Measurements from ENCODE around the gene ELK4. TPM values are rescaled to one million over a fixed set of nuclear protein-coding genes. Genes with fewer than 3 reads are reported as not detected.
A peak's percentile ranks its signal among the peaks of the same experiment; 100 is the strongest.

Gene ELK4
- total RNA-seq, 1 experiment from 2014 or later, result 39.0 TPM

DNA sequence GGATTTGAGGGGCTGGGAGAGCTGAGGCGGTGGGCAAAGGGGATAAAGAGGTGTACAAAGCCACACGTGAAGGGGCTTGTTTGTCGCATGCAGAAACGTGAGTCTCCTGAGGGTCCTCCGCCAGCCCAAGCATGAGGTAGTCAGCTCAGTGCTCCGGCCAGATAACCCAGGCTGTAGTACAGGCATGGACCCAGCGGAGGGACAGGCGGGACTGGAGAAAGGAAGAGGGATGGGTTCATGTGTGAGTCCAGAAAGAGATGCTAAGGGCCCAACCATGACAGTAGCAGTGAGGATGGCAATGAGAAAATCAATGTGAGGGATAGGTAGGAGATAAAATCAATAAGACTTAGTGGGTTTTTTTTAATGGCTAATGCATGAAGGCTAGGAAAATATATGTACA is 13.7 kb upstream of the ELK4 start:
- CTCF ChIA-PET, result interaction anchor here (0.6 to 3.1 kb wide), 7 partner anchors 13 to 66 kb away, joined by 3 to 39 read pairs (median 5); no protein-coding TSS in a partner anchor
- POLR2A ChIA-PET, result no interaction called here
- 0 out of 2 replicates have a peak overlapping the region, but pooled peaks have one; percentile 30 for H3K27ac Mint-ChIP-seq
- ATAC-seq (peak; percentile 68), DNase-seq (ENCODE audit: low spot score) (no peak)
- peaks cover 24% of the 10 kb centered on the region for H3K4me1 Mint-ChIP-seq
- H3K36me3 Mint-ChIP-seq, result no peaks in the 10 kb centered on the region
- TF ChIP-seq, protein P1, sequence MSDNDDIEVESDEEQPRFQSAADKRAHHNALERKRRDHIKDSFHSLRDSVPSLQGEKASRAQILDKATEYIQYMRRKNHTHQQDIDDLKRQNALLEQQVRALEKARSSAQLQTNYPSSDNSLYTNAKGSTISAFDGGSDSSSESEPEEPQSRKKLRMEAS (CRISPR knock-in tag; IDR thresholded peaks at IDR 0.05), result no peak
- H3K27me3 Mint-ChIP-seq (ENCODE audit: low read depth), result no peaks in the 10 kb centered on the region
- no peaks in the 10 kb centered on the region for H3K9me3 Mint-ChIP-seq
- no peak overlapping the region for H3K4me3 Mint-ChIP-seq

DNA sequence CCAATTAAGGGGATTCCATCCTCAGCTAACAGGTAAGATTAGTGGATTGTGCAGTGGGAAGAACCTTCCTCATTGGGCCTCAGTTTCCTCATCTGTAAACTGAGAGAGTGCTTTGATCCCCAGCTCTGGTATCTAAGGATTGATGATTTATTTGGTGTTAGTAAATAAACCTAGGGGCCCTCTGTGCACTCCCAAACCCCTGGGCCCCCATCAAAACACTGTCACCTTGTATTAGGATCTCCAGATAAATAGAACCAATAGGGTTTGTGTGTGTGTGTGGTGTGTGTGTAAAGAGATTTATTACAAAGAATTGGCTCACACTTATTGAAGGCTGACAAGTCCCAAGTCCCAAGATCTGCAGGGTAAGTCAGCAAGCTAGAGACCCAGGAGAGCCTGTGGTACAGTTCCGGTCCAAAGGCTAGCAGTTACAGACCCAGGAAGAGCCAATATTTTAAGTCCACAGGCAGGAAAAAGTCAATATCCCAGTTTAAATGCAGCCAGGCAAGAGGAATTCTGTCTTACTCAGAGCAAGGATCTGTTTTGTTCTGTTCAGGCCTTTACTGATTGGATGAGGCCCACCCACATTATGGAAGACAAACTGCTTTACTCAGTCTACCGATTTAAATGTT is 11.0 kb upstream of the ELK4 start:
- H3K4me1 Mint-ChIP-seq, result peaks cover 5% of the 10 kb centered on the region
- ATAC-seq, result no peak
- no peak overlapping the region; the same call in 1 of the 2 replicates for H3K27ac Mint-ChIP-seq

DNA sequence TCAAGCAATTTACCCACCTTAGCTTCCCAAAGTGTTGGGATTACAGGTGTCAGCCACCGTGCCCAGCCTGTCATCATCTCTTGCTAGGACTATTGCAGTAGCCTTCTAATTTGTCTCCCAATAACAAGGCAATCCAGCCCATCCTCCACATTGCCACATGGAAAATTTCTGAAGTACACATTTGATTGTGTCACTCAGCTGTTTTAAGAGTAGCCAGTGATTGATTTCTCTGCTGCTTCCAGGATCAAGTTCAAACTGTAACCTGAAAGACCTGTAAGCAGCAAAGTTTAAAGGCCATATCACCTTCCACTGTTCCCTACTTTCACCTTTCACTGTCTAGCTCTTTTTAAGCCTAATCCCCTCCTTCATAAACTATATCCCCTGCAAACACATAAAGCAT is 7.8 kb upstream of the ELK4 start:
- ATAC-seq (no peak), DNase-seq (ENCODE audit: low spot score) (no peak)
- H3K9me3 Mint-ChIP-seq, result no peaks in the 10 kb centered on the region
- ChIA-PET CTCF (interaction anchor here (2.0 kb wide), 1 partner anchor 18 kb away, joined by 9 read pairs; no protein-coding TSS in a partner anchor), POLR2A (no interaction called here)
- TF ChIP-seq SMAD3 (CRISPR knock-in tag; IDR thresholded peaks at IDR 0.05; ENCODE audit: borderline replicate concordance), result no peak
- no peak for TF ChIP-seq ZNF138 (CRISPR knock-in tag; conservative IDR thresholded peaks at IDR 0.05)
- no peak for TF ChIP-seq TEAD4 (CRISPR knock-in tag; IDR thresholded peaks at IDR 0.05)
- no peak for TF ChIP-seq SMAD4 (CRISPR knock-in tag; IDR thresholded peaks at IDR 0.05)
- TF ChIP-seq CREM (CRISPR knock-in tag; IDR thresholded peaks at IDR 0.05), result no peak
- TF ChIP-seq, protein P2, sequence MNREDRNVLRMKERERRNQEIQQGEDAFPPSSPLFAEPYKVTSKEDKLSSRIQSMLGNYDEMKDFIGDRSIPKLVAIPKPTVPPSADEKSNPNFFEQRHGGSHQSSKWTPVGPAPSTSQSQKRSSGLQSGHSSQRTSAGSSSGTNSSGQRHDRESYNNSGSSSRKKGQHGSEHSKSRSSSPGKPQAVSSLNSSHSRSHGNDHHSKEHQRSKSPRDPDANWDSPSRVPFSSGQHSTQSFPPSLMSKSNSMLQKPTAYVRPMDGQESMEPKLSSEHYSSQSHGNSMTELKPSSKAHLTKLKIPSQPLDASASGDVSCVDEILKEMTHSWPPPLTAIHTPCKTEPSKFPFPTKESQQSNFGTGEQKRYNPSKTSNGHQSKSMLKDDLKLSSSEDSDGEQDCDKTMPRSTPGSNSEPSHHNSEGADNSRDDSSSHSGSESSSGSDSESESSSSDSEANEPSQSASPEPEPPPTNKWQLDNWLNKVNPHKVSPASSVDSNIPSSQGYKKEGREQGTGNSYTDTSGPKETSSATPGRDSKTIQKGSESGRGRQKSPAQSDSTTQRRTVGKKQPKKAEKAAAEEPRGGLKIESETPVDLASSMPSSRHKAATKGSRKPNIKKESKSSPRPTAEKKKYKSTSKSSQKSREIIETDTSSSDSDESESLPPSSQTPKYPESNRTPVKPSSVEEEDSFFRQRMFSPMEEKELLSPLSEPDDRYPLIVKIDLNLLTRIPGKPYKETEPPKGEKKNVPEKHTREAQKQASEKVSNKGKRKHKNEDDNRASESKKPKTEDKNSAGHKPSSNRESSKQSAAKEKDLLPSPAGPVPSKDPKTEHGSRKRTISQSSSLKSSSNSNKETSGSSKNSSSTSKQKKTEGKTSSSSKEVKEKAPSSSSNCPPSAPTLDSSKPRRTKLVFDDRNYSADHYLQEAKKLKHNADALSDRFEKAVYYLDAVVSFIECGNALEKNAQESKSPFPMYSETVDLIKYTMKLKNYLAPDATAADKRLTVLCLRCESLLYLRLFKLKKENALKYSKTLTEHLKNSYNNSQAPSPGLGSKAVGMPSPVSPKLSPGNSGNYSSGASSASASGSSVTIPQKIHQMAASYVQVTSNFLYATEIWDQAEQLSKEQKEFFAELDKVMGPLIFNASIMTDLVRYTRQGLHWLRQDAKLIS (CRISPR knock-in tag; IDR thresholded peaks at IDR 0.05; ENCODE audit: borderline replicate concordance), result no peak
- H3K4me3 Mint-ChIP-seq, result no peak overlapping the region
- no peaks in the 10 kb centered on the region for H3K36me3 Mint-ChIP-seq
- H3K27ac Mint-ChIP-seq, result no peak overlapping the region
- H3K4me1 Mint-ChIP-seq, result peaks cover 3% of the 10 kb centered on the region; the same call in 1 of the 2 replicates
- no peaks in the 10 kb centered on the region for H3K27me3 Mint-ChIP-seq (ENCODE audit: low read depth)

More for the DNA sequence above, 11.0 kb upstream of the ELK4 start:
- no peak for TF ChIP-seq ZNF138 (CRISPR knock-in tag; conservative IDR thresholded peaks at IDR 0.05)
- TF ChIP-seq NR3C1 (CRISPR knock-in tag; conservative IDR thresholded peaks at IDR 0.05; ENCODE audit: low read depth), result no peak
- TF ChIP-seq, protein P3, sequence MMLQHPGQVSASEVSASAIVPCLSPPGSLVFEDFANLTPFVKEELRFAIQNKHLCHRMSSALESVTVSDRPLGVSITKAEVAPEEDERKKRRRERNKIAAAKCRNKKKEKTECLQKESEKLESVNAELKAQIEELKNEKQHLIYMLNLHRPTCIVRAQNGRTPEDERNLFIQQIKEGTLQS (CRISPR knock-in tag; conservative IDR thresholded peaks at IDR 0.05), result no peak
- TF ChIP-seq ZNF317 (CRISPR knock-in tag; IDR thresholded peaks at IDR 0.05; ENCODE audit: borderline replicate concordance, low read depth), result no peak
- TF ChIP-seq ELF4 (CRISPR knock-in tag; IDR thresholded peaks at IDR 0.05; ENCODE audit: low read depth), result no peak
- TF ChIP-seq, protein P4, sequence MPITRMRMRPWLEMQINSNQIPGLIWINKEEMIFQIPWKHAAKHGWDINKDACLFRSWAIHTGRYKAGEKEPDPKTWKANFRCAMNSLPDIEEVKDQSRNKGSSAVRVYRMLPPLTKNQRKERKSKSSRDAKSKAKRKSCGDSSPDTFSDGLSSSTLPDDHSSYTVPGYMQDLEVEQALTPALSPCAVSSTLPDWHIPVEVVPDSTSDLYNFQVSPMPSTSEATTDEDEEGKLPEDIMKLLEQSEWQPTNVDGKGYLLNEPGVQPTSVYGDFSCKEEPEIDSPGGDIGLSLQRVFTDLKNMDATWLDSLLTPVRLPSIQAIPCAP (CRISPR knock-in tag; IDR thresholded peaks at IDR 0.05), result no peak
- TF ChIP-seq NFATC4 (CRISPR knock-in tag; IDR thresholded peaks at IDR 0.05), result no peak
- TF ChIP-seq, protein P5, sequence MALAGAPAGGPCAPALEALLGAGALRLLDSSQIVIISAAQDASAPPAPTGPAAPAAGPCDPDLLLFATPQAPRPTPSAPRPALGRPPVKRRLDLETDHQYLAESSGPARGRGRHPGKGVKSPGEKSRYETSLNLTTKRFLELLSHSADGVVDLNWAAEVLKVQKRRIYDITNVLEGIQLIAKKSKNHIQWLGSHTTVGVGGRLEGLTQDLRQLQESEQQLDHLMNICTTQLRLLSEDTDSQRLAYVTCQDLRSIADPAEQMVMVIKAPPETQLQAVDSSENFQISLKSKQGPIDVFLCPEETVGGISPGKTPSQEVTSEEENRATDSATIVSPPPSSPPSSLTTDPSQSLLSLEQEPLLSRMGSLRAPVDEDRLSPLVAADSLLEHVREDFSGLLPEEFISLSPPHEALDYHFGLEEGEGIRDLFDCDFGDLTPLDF (CRISPR knock-in tag; IDR thresholded peaks at IDR 0.05), result no peak
- TF ChIP-seq ZBTB21 (CRISPR knock-in tag; IDR thresholded peaks at IDR 0.05; ENCODE audit: borderline replicate concordance), result no peak
- no peak for TF ChIP-seq FOXP1 (CRISPR knock-in tag; IDR thresholded peaks at IDR 0.05; ENCODE audit: borderline replicate concordance)
- no peak for TF ChIP-seq SP1 (CRISPR knock-in tag; conservative IDR thresholded peaks at IDR 0.05)
- TF ChIP-seq, protein P6, sequence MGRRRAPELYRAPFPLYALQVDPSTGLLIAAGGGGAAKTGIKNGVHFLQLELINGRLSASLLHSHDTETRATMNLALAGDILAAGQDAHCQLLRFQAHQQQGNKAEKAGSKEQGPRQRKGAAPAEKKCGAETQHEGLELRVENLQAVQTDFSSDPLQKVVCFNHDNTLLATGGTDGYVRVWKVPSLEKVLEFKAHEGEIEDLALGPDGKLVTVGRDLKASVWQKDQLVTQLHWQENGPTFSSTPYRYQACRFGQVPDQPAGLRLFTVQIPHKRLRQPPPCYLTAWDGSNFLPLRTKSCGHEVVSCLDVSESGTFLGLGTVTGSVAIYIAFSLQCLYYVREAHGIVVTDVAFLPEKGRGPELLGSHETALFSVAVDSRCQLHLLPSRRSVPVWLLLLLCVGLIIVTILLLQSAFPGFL (CRISPR knock-in tag; IDR thresholded peaks at IDR 0.05; ENCODE audit: borderline replicate concordance), result no peak
- TF ChIP-seq, protein P7, sequence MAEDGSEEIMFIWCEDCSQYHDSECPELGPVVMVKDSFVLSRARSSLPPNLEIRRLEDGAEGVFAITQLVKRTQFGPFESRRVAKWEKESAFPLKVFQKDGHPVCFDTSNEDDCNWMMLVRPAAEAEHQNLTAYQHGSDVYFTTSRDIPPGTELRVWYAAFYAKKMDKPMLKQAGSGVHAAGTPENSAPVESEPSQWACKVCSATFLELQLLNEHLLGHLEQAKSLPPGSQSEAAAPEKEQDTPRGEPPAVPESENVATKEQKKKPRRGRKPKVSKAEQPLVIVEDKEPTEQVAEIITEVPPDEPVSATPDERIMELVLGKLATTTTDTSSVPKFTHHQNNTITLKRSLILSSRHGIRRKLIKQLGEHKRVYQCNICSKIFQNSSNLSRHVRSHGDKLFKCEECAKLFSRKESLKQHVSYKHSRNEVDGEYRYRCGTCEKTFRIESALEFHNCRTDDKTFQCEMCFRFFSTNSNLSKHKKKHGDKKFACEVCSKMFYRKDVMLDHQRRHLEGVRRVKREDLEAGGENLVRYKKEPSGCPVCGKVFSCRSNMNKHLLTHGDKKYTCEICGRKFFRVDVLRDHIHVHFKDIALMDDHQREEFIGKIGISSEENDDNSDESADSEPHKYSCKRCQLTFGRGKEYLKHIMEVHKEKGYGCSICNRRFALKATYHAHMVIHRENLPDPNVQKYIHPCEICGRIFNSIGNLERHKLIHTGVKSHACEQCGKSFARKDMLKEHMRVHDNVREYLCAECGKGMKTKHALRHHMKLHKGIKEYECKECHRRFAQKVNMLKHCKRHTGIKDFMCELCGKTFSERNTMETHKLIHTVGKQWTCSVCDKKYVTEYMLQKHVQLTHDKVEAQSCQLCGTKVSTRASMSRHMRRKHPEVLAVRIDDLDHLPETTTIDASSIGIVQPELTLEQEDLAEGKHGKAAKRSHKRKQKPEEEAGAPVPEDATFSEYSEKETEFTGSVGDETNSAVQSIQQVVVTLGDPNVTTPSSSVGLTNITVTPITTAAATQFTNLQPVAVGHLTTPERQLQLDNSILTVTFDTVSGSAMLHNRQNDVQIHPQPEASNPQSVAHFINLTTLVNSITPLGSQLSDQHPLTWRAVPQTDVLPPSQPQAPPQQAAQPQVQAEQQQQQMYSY (CRISPR knock-in tag; IDR thresholded peaks at IDR 0.05), result no peak
- TF ChIP-seq ZNF423 (CRISPR knock-in tag; IDR thresholded peaks at IDR 0.05), result no peak
- Mint-ChIP-seq H3K4me3 (no peak overlapping the region), H3K9me3 (no peaks in the 10 kb centered on the region), H3K27me3 (ENCODE audit: low read depth) (no peaks in the 10 kb centered on the region), H3K36me3 (no peaks in the 10 kb centered on the region)
- ChIA-PET CTCF (interaction anchor here (1.7 to 1.8 kb wide), 2 partner anchors 51 kb away, joined by 7 to 9 read pairs; no protein-coding TSS in a partner anchor), POLR2A (no interaction called here)
- no peak for DNase-seq (ENCODE audit: low spot score)

Data from WTC11 (cell line).